GM04503 (cell line): Measurements from ENCODE around the gene RTCA.
"Not testable (repeated sequence)": the region's sequence is repeated elsewhere in the genome, so short reads cannot be mapped to it uniquely, and the experiment has no call there.

ENCODE experiments used
- DNase-seq: peaks from one replicate; pipeline ENCODE4 v3.0.0-alpha.2; 2012; ENCODE audit warnings: low read depth

The RTCA gene

DNA sequence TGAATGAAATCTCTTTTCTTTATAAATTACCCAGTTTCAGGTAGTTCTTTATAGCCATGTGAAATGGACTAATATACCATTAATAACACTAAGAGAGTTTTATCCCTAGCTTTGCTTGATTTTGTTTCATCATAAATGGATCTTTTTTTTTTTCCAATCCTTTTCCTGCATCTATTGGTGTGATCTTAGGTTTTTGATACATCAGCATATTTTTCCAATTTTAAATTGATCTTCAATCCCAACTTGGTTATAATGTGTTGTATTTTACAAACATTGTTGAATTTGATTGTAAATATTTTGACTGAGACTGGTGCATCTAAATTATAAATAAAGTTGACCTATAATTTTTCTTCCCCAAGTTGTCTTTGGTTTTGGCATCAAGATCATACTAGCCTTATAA is 4.3 kb upstream of the RTCA start:
- no peak for DNase-seq

- not testable (repeated sequence) for DNase-seq
Measured at GRCh38 chr1:100264081-100264480, 1.9 kb upstream of the RTCA start.

GRCh38 chr1:100265562-100265930 is 470 bp upstream of the RTCA start:
- DNase-seq, result peak; percentile 11

DNA sequence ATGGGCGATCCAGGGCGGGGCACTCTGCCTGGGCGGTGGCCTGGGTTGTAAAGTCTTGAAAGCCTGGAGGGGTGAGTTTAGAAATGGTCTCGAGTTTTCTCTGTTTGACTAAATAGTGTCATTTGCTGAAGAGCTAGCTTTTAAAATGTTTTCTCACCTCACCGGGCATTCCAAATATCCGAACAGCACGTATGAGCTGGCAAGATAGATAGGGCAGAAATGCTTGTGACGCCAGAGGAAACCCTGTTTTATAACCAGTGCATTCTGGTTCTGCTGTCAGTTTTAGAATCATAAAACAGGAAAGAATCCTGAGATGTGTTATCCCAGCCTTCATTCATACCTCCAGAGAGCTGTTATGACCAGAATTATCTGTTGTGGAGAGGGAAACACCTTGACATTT is 725 bp downstream of the RTCA start:
- DNase-seq, result no peak

DNA sequence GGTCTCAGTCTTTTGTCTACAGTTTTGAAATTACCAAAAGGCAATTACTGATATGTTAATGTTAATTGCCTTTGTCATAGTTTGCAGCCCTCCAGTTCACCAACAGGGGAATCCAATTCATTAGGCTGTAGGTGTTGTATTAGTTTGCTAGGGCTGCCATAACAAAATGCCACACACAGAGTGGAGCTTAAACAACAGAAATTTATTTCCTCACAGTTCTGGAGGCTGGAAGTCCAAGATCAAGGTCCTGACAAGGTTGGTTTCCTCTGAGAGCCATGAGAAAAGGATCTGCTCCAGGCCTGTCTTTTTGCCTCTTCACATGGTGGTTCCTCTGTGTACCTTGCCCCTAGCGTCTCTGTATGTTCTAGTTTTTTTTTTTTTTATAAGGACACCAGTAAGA is 1.3 kb downstream of the RTCA start:
- no peak for DNase-seq

GRCh38 chr1:100268202-100268601 is 2.2 kb downstream of the RTCA start:
- no peak for DNase-seq

- no peak for DNase-seq
Measured at GRCh38 chr1:100277866-100278265, 11.8 kb downstream of the RTCA start.

DNA sequence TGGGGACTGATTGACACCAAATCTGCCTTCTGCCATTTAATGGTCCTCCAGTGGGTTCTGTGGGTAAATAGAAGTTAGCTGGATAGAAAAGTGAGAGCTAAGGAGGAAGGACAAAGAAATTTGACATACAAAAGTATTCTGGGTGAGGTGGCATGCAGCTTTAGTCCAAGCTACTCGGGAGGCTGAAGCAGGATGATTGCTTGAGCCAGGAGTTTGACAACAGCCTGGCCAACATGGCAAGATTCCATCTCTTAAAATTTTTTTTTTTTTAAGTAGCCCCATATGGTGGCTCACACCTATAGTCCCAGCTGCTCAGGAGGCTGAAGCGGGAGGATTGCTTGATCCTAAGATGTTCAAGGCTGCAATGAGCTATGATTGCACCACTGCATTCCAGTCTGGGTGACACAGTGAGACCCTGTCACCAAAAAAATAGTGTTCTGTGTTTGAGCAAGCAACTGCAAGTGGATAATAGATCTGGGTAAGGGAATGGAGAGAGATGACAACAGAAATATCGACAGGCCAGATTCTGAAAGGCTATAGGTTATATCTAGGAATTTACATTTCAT is 13.4 kb downstream of the RTCA start:
- DNase-seq, result no peak

GRCh38 chr1:100279954-100280682 is 14.1 kb downstream of the RTCA start:
- no peak for DNase-seq

GRCh38 chr1:100284591-100284990 is 18.6 kb downstream of the RTCA start:
- DNase-seq, result no peak

DNA sequence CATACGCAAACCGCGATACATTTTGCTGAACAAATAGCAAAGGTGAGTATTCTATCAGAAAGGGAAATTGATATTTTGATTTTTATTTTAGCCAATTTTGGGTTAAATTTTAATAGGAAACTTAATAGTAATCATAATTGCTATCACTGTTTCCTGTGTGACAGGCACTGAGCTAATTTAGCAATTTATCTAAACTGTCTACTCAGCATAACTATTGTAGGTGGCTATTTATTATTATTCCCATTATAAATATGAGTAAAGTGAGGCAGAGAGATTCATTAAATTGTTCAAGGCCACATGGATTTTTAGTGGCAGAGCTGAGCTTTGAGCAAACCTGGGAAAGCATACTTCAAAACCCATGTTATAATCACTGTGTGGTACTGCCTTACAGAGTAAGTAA is 21.1 kb downstream of the RTCA start:
- DNase-seq, result no peak

GRCh38 chr1:100290291-100290690 is 24.3 kb downstream of the RTCA start:
- DNase-seq, result no peak

DNA sequence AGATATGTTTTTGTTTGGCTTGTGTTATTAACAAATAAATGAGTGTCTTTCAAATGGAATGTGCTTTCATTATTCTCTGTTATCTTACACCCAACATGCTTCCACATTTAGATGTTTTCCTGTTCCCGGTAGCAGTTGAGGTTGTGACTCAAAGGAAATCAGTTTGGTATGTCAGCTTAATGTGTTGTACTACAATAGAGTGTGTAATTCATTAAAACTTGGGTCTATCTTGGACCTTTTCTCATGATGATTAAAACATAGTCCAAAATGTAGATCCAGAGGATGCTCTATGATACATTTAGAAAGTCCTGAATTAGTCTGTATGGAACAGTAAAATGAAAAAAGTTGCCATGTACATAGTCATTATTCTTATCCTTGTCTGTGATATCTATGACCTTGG is 26.7 kb downstream of the RTCA start:
- DNase-seq, result no peak

DNA sequence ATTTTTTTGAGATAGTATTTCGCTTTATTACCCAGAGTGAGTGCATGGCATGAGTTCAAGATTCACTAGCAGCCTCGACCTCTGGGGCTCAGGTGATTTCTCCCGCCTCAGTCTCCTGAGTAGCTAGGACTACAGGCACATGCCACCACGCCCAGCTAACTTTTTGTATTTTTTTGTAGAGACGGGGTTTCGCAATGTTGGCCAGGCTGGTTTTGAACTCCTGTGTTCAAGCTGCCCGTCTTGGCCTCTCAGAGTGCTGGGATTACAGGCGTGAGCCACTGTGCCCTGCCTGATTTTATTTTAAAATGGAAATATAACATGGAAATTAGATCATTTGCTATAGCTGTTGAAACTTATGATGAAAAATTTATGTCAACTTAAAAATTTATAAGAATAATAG is 30.1 kb downstream of the RTCA start:
- no peak for DNase-seq

DNA sequence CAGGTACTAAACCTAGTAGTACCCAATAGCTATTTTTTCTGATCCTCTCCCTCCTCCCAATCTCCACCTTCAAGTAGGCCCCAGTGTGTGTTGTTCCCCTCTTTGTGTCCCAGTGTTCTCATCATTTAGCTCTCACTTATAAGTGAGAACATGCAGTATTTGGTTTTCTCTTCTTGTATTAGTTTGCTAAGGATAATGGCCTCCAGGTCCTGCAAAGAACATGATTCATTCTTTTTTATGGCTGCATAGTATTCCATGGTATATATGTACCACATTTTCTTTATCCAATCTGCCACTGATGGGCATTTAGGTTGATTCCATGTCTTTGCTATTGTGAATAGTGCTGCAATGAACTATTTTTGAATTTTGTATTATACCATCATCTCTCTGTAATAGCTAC is 31.0 kb downstream of the RTCA start:
- DNase-seq, result not testable (repeated sequence)

DNA sequence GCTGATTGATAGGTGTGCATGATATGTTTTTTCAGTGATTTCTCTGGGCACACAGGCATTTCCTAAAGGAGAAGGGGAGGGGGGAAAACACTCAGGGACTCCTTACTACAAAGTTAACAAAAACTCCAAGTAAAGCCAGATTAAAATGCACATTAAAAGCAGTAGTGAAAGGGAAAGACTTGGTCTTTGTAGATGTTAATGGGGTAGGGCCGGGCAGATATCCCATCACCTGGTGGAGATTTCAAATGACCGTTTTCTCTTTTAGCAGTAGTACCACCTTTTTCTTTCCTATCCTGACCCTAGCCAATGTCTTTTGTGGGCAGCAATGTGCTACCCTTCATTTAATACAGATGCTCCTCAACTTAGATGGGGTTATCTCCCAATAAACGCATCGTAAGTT is 32.5 kb downstream of the RTCA start:
- no peak for DNase-seq

GRCh38 chr1:100299521-100300222 is 33.7 kb downstream of the RTCA start:
- DNase-seq, result no peak

- DNase-seq, result no peak
Measured at GRCh38 chr1:100300691-100301090, 34.7 kb downstream of the RTCA start.

GRCh38 chr1:100302739-100303138 is 36.7 kb downstream of the RTCA start:
- no peak for DNase-seq

GRCh38 chr1:100304227-100304626 is 38.2 kb downstream of the RTCA start:
- DNase-seq, result no peak

DNA sequence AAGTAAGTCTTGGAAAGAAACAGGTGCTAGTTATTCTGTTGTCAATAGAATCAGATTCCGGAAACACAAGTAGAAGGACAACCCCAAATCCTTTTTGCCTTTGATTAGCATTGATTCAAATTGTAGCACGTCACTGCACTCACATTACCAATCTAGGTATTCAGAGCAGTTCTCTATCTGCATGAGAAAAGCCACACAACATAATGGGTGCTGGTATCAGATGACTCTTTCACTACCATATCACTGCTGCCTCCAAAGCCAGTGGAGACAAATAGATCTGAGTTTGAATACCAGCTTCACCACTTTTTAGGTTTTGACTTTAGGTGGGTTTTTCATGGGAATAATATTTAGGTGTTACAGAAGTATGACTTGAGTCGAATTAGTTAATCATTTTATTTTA is 38.9 kb downstream of the RTCA start:
- no peak for DNase-seq

GRCh38 chr1:100305954-100306353 is 39.9 kb downstream of the RTCA start:
- no peak for DNase-seq

- DNase-seq, result no peak
Measured at GRCh38 chr1:100306735-100307313, 40.8 kb downstream of the RTCA start.
